ENCODE results near the gene TAAR6. TPM values are rescaled to one million over a fixed set of nuclear protein-coding genes. Genes with fewer than 3 reads are reported as not detected.

TAAR6 gene
- total and polyA plus RNA-seq, 2 of the 4 experiments (the other 2 are of a cell fraction), result not detected

DNA sequence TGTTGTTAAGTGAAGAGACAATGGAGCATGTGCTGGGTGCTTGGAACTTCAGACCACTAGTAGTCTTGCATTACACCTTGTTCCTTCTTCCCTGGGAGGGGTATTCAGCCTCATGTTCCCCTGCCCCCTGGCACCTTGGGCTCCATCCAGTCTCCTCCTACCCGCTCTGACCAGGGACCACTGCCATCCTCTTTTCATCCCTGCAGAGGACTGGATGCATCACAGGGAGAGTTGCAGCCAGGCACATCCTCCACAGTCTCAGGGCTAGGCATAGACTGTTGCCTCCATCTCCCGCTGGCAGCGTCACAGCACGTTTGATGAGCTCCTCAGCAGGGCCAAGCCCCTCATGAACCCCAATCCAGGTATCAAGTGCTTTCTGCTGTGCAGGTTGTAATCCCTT, 18.9 kb upstream of the TAAR6 start:
- H3K27ac ChIP-seq (ENCODE audit: insufficient read depth, low read length), result no peak overlapping the region
- ChIA-PET CTCF (no interaction called here), POLR2A (ENCODE audit: unreplicated experiment) (no interaction called here)
- no peaks in the 10 kb centered on the region for H4K20me1 ChIP-seq (ENCODE audit: insufficient read depth, low read length)
- H4K91ac ChIP-seq (ENCODE audit: insufficient read depth, low read depth, low read length), result no peak overlapping the region
- intact Hi-C loops (cut with micrococcal nuclease), result no loop called here
- 62% methylated on average over 3 of the region's 4 CpGs; no CpG with 5 or more reads in 1 of the 2 experiments for WGBS, 2 experiments (ENCODE audit: extremely low coverage in 2 of 2, insufficient read length in 1 of 2)
- no peaks in the 10 kb centered on the region for H3K79me1 ChIP-seq (ENCODE audit: low read depth in 1 of 2, low read length in 2 of 2)
- no peak overlapping the region for H3K9ac ChIP-seq (ENCODE audit: low read depth, low read length)
- 0 out of 2 replicates have a peak, but pooled peaks cover 4% of the 10 kb centered on the region for H3K9me1 ChIP-seq (ENCODE audit: insufficient read depth, low read length)
- no peak overlapping the region for H3K23ac ChIP-seq (ENCODE audit: low read depth, low read length)
- dilution Hi-C loops (cut with HindIII; ENCODE audit: low sequenced_read_pairs, unreplicated experiment), result no loop called here
- no TSS peak for BruUV-seq (replicated peaks)
- no peak overlapping the region for H4K5ac ChIP-seq (ENCODE audit: low read depth, low read length)
- no peaks in the 10 kb centered on the region for H3K4me1 ChIP-seq (ENCODE audit: control insufficient read depth, insufficient read depth, low read length)
- H2AFZ ChIP-seq (replicated peaks; ENCODE audit: low read length, poor library complexity), result no peak overlapping the region
- H2BK120ac ChIP-seq (ENCODE audit: low read depth, low read length), result no peak overlapping the region
- no peaks in the 10 kb centered on the region for H3K9me3 ChIP-seq (ENCODE audit: control insufficient read depth, insufficient read depth, low read length)
- H3K4ac ChIP-seq (ENCODE audit: low read depth, low read length), result no peak overlapping the region
- no peak overlapping the region for H4K8ac ChIP-seq (ENCODE audit: low read depth in 2 of 2, low read length in 2 of 2)
- H3K18ac ChIP-seq (ENCODE audit: low read depth, low read length), result no peak overlapping the region
- no peak overlapping the region for H2AK9ac ChIP-seq (replicated peaks; ENCODE audit: low read depth, low read length, poor library complexity)
- H3K36me3 ChIP-seq (ENCODE audit: control insufficient read depth, insufficient read depth, low read length), result no peaks in the 10 kb centered on the region
- ATAC-seq (ENCODE audit: low read depth), result no peak
- H2BK15ac ChIP-seq (ENCODE audit: low read depth, low read length), result no peak overlapping the region
- no peak overlapping the region for H2BK20ac ChIP-seq (ENCODE audit: low read depth, low read length)
- no peak for DNase-seq
- no peak overlapping the region for H3K4me3 ChIP-seq (ENCODE audit: insufficient read depth, low read depth, low read length)
- TF ChIP-seq MAFK (IDR thresholded peaks at IDR 0.05; ENCODE audit: low read depth, low read length), result no peak
- no peak for TF ChIP-seq POLR2A (IDR thresholded peaks at IDR 0.05; ENCODE audit: low read depth, low read length)
- no peak for TF ChIP-seq MXI1 (IDR thresholded peaks at IDR 0.05; ENCODE audit: borderline replicate concordance, low read depth, low read length)
- TF ChIP-seq BHLHE40 (IDR thresholded peaks at IDR 0.05; ENCODE audit: low read depth, low read length), result no peak
- TF ChIP-seq CEBPB (IDR thresholded peaks at IDR 0.05; ENCODE audit: low read depth, low read length), result no peak
- TF ChIP-seq NFE2L2 (IDR thresholded peaks at IDR 0.05; ENCODE audit: low read depth, low read length), result no peak
- TF ChIP-seq SMC3 (IDR thresholded peaks at IDR 0.05; ENCODE audit: low read depth, low read length), result no peak
- H3K56ac ChIP-seq (ENCODE audit: extremely low read depth, insufficient read depth, low read length), result no peak overlapping the region
- in situ Hi-C loops (cut with MboI; ENCODE audit: low sequenced_read_pairs), result no loop called here
- no peak overlapping the region for H2BK5ac ChIP-seq (ENCODE audit: low read depth, low read length, poor library complexity, severe bottlenecking)
- no peak overlapping the region for H3K4me2 ChIP-seq (ENCODE audit: low read depth, low read length)
- no peak overlapping the region for H3K14ac ChIP-seq (replicated peaks; ENCODE audit: low read depth, low read length)
- no peak overlapping the region for H2AK5ac ChIP-seq (ENCODE audit: low read depth, low read length)
- peaks cover 45% of the 10 kb centered on the region for H3K27me3 ChIP-seq (ENCODE audit: control insufficient read depth, insufficient read depth, low read length)
